ENCODE data around the gene SLC5A10. TPM values are rescaled to one million over a fixed set of nuclear protein-coding genes. Genes with fewer than 3 reads are reported as not detected.
"Not testable (repeated sequence)": the region's sequence is repeated elsewhere in the genome, so short reads cannot be mapped to it uniquely, and the experiment has no call there.

The SLC5A10 gene
- total and polyA plus RNA-seq, 7 donors = 0.19 TPM; not detected in 6

- Histone ChIP-seq H3K27ac (no peak overlapping the region), H3K4me1 (no peaks in the 10 kb centered on the region), H3K4me3 (no peak overlapping the region), H3K9me3 (no peaks in the 10 kb centered on the region), H3K27me3 (no peaks in the 10 kb centered on the region), H3K36me3 (no peaks in the 10 kb centered on the region)
- intact Hi-C loops (cut with DNase I) = no loop called here
- DNase-seq = no peak
- TF ChIP-seq EP300 (IDR thresholded peaks at IDR 0.05) = no peak
- WGBS, 2 donors = 87 to 88% methylated on average over 6 of the region's 6 CpGs
Measured at GRCh38 chr17:19018600-19018950, 66.6 kb downstream of the SLC5A10 start.

- intact Hi-C loops (cut with DNase I) = no loop called here
- Histone ChIP-seq H3K27ac (no peak overlapping the region), H3K4me1 (no peaks in the 10 kb centered on the region), H3K9me3 (no peaks in the 10 kb centered on the region), H3K4me3 (no peak overlapping the region), H3K36me3 (no peaks in the 10 kb centered on the region), H3K27me3 (no peaks in the 10 kb centered on the region)
- DNase-seq = no peak
- no peak for TF ChIP-seq EP300 (IDR thresholded peaks at IDR 0.05)
- TF ChIP-seq POLR2AphosphoS5 (IDR thresholded peaks at IDR 0.05) = no peak
- TF ChIP-seq CTCF (IDR thresholded peaks at IDR 0.05) = no peak
- TF ChIP-seq POLR2A (IDR thresholded peaks at IDR 0.05) = no peak
- 68 to 76% methylated on average over 27 of the region's 27 CpGs for WGBS, 2 donors
Measured at GRCh38 chr17:19019041-19019941, 67.3 kb downstream of the SLC5A10 start.

- no peaks in the 10 kb centered on the region for H3K9me3 ChIP-seq
- H3K27ac ChIP-seq = no peak overlapping the region
- intact Hi-C loops (cut with DNase I) = no loop called here
- WGBS, 2 donors = 91 to 94% methylated on average over 3 of the region's 3 CpGs
- no peaks in the 10 kb centered on the region for H3K4me1 ChIP-seq
- TF ChIP-seq CTCF (IDR thresholded peaks at IDR 0.05) = no peak
- TF ChIP-seq EP300 (IDR thresholded peaks at IDR 0.05) = no peak
- no peak for TF ChIP-seq POLR2AphosphoS5 (IDR thresholded peaks at IDR 0.05)
- no peak for TF ChIP-seq POLR2A (IDR thresholded peaks at IDR 0.05)
- no peaks in the 10 kb centered on the region for H3K36me3 ChIP-seq
- H3K27me3 ChIP-seq = no peaks in the 10 kb centered on the region
- no peak overlapping the region for H3K4me3 ChIP-seq
- no peak for DNase-seq
Measured at GRCh38 chr17:19020016-19020415, 68.1 kb downstream of the SLC5A10 start.

- WGBS, 2 donors = 90 to 95% methylated on average over 7 of the region's 7 CpGs
- H3K9me3 ChIP-seq; H3K27ac ChIP-seq; H3K4me1 ChIP-seq; DNase-seq; H3K36me3 ChIP-seq; H3K4me3 ChIP-seq; H3K27me3 ChIP-seq; intact Hi-C loops (cut with DNase I): not testable (repeated sequence)
Measured at GRCh38 chr17:19021011-19021621, 69.2 kb downstream of the SLC5A10 start.

GRCh38 chr17:19021622-19022083 is 69.7 kb downstream of the SLC5A10 start:
- Histone ChIP-seq H3K4me1 (no peaks in the 10 kb centered on the region), H3K27me3 (no peaks in the 10 kb centered on the region), H3K9me3 (no peaks in the 10 kb centered on the region), H3K36me3 (no peaks in the 10 kb centered on the region), H3K27ac (no peak overlapping the region), H3K4me3 (no peak overlapping the region)
- intact Hi-C loops (cut with DNase I) = no loop called here
- no peak for DNase-seq
- no peak for TF ChIP-seq POLR2A (IDR thresholded peaks at IDR 0.05)
- TF ChIP-seq CTCF (IDR thresholded peaks at IDR 0.05) = no peak
- TF ChIP-seq POLR2AphosphoS5 (IDR thresholded peaks at IDR 0.05) = no peak
- TF ChIP-seq EP300 (IDR thresholded peaks at IDR 0.05) = no peak
- WGBS, 2 donors = 93 to 95% methylated on average over 24 of the region's 24 CpGs
